ENCODE results near the gene TDRD1. TPM values are rescaled to one million over a fixed set of nuclear protein-coding genes. Genes with fewer than 3 reads are reported as not detected.

TDRD1 gene
- total and polyA plus RNA-seq, 4 donors = 0.01 to 0.17 (median 0.07) TPM

DNA sequence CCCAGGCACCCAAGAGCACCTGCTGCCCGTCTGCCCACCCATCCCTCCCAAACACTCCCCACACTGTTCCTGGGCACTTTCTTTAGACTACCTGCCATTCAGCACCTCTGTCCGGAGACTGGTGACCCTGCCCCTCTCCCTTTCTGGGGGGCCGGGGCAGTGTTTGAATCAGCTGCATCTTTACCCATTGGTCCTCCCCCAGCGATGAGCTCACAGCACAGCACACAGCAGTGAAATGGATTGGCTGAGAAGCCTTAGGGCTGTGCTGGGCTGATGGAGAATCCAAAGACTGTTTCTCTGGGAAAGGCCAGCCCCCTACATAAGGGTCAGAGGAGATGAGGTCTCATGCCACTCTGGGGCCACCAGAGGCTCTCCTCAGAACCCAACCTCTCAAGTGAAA lies 100.1 kb downstream of the TDRD1 start:
- Histone ChIP-seq H3K27ac (ENCODE audit: low read depth in 1 of 2, low read length in 2 of 2) (no peak overlapping the region), H3K27me3 (ENCODE audit: control insufficient read depth in 4 of 4, insufficient read depth in 4 of 4, low read length in 3 of 4) (peaks cover 0 to 4% (median 0%) of the 10 kb centered on the region in 4 donors), H3K4me1 (ENCODE audit: control insufficient read depth in 4 of 4, insufficient read depth in 4 of 4, low read length in 3 of 4) (no peaks in the 10 kb centered on the region), H3K9ac (ENCODE audit: low read depth in 1 of 2, low read length in 2 of 2) (no peak overlapping the region), H3K36me3 (ENCODE audit: control insufficient read depth in 4 of 4, insufficient read depth in 3 of 4, low read depth in 1 of 4, low read length in 3 of 4) (no peaks in the 10 kb centered on the region), H3K4me3 (ENCODE audit: low read depth in 1 of 3, low read length in 3 of 3) (no peak overlapping the region), H3K9me3 (ENCODE audit: control insufficient read depth in 4 of 4, low read length in 3 of 4) (no peaks in the 10 kb centered on the region)
- 83% methylated on average over 4 of the region's 4 CpGs for WGBS
- DNase-seq (ENCODE audit: low spot score) = no peak
- TF ChIP-seq HNF4A (conservative IDR thresholded peaks at IDR 0.05) (no peak), HNF4G (IDR thresholded peaks at IDR 0.05) (no peak), YY1 (IDR thresholded peaks at IDR 0.05) (no peak), JUND (IDR thresholded peaks at IDR 0.05) (no peak), RAD21 (IDR thresholded peaks at IDR 0.05) (no peak), GABPA (IDR thresholded peaks at IDR 0.05 in 1 of 2, conservative IDR thresholded peaks at IDR 0.05 in 1 of 2) (no peak), FOXA2 (IDR thresholded peaks at IDR 0.05) (no peak), TAF1 (conservative IDR thresholded peaks at IDR 0.05) (no peak), EGR1 (IDR thresholded peaks at IDR 0.05; ENCODE audit: low read depth in 2 of 2) (no peak), FOXA1 (IDR thresholded peaks at IDR 0.05) (no peak)
- TF ChIP-seq, protein P1, sequence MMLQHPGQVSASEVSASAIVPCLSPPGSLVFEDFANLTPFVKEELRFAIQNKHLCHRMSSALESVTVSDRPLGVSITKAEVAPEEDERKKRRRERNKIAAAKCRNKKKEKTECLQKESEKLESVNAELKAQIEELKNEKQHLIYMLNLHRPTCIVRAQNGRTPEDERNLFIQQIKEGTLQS (IDR thresholded peaks at IDR 0.05) = no peak
- TF ChIP-seq, protein P2, sequence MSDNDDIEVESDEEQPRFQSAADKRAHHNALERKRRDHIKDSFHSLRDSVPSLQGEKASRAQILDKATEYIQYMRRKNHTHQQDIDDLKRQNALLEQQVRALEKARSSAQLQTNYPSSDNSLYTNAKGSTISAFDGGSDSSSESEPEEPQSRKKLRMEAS (IDR thresholded peaks at IDR 0.05) = no peak

DNA sequence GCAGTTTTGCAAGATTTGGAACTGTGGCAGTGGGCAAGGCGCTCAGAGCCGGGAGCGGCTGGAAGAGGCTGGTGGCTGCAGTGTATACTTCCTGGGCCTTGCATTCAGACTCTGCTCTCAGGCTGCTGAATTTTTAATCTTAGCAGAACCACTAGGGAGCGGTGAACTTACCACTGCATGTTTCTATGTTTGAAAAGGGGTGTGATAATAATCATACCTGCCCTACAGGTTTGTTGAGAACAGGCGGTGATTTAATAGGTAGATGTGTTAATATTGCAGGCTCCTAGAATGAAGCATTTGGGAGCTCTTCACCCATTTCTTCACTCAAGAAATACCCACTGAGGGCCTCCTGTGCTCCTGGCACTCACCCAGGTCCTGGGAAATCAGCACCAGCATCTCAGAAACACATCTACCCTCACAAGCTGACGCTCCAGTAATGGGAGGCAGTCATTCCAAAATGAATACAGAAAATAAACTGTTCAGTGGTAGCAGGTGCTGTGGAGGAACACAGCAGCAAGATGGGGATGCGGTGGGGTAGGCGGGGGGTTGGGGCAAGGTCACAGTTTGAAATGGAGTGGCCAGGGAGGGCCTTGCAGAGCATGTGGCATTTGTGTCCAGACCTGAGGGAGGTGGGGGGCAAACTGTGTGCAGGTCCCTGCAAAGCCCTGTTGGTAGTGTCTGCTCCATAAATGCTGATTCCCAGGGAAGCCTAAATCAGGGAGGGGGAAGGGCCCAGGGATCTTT lies 100.9 kb downstream of the TDRD1 start:
- H3K9ac ChIP-seq (ENCODE audit: low read depth in 1 of 2, low read length in 2 of 2) = no peak overlapping the region
- H3K4me1 ChIP-seq (ENCODE audit: control insufficient read depth in 4 of 4, insufficient read depth in 4 of 4, low read length in 3 of 4) = no peaks in the 10 kb centered on the region
- no peak overlapping the region for H3K27ac ChIP-seq (ENCODE audit: low read depth in 1 of 2, low read length in 2 of 2)
- no peak overlapping the region for H3K4me3 ChIP-seq (ENCODE audit: low read depth in 1 of 3, low read length in 3 of 3)
- TF ChIP-seq, protein P3, sequence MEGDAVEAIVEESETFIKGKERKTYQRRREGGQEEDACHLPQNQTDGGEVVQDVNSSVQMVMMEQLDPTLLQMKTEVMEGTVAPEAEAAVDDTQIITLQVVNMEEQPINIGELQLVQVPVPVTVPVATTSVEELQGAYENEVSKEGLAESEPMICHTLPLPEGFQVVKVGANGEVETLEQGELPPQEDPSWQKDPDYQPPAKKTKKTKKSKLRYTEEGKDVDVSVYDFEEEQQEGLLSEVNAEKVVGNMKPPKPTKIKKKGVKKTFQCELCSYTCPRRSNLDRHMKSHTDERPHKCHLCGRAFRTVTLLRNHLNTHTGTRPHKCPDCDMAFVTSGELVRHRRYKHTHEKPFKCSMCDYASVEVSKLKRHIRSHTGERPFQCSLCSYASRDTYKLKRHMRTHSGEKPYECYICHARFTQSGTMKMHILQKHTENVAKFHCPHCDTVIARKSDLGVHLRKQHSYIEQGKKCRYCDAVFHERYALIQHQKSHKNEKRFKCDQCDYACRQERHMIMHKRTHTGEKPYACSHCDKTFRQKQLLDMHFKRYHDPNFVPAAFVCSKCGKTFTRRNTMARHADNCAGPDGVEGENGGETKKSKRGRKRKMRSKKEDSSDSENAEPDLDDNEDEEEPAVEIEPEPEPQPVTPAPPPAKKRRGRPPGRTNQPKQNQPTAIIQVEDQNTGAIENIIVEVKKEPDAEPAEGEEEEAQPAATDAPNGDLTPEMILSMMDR (IDR thresholded peaks at IDR 0.05; ENCODE audit: low read depth, low read length, missing input control) = no peak
- no peak for TF ChIP-seq EGR1 (IDR thresholded peaks at IDR 0.05; ENCODE audit: low read depth in 2 of 2)
- no peak for TF ChIP-seq HNF4G (IDR thresholded peaks at IDR 0.05)
- no peak for TF ChIP-seq TAF1 (conservative IDR thresholded peaks at IDR 0.05)
- no peak for TF ChIP-seq JUND (IDR thresholded peaks at IDR 0.05)
- TF ChIP-seq GABPA (IDR thresholded peaks at IDR 0.05 in 1 of 2, conservative IDR thresholded peaks at IDR 0.05 in 1 of 2) = no peak
- no peak for TF ChIP-seq FOXA2 (IDR thresholded peaks at IDR 0.05)
- no peak for TF ChIP-seq NR2F2 (IDR thresholded peaks at IDR 0.05)
- TF ChIP-seq YY1 (IDR thresholded peaks at IDR 0.05) = no peak
- TF ChIP-seq FOXA1 (IDR thresholded peaks at IDR 0.05) = no peak
- no peak for TF ChIP-seq RAD21 (IDR thresholded peaks at IDR 0.05)
- TF ChIP-seq RXRA (IDR thresholded peaks at IDR 0.05) = no peak
- no peak for TF ChIP-seq SP1 (IDR thresholded peaks at IDR 0.05)
- no peak for TF ChIP-seq HNF4A (conservative IDR thresholded peaks at IDR 0.05)
- TF ChIP-seq, protein P2 (IDR thresholded peaks at IDR 0.05) = no peak
- TF ChIP-seq, protein P1 (IDR thresholded peaks at IDR 0.05) = no peak
- TF ChIP-seq, protein P4, sequence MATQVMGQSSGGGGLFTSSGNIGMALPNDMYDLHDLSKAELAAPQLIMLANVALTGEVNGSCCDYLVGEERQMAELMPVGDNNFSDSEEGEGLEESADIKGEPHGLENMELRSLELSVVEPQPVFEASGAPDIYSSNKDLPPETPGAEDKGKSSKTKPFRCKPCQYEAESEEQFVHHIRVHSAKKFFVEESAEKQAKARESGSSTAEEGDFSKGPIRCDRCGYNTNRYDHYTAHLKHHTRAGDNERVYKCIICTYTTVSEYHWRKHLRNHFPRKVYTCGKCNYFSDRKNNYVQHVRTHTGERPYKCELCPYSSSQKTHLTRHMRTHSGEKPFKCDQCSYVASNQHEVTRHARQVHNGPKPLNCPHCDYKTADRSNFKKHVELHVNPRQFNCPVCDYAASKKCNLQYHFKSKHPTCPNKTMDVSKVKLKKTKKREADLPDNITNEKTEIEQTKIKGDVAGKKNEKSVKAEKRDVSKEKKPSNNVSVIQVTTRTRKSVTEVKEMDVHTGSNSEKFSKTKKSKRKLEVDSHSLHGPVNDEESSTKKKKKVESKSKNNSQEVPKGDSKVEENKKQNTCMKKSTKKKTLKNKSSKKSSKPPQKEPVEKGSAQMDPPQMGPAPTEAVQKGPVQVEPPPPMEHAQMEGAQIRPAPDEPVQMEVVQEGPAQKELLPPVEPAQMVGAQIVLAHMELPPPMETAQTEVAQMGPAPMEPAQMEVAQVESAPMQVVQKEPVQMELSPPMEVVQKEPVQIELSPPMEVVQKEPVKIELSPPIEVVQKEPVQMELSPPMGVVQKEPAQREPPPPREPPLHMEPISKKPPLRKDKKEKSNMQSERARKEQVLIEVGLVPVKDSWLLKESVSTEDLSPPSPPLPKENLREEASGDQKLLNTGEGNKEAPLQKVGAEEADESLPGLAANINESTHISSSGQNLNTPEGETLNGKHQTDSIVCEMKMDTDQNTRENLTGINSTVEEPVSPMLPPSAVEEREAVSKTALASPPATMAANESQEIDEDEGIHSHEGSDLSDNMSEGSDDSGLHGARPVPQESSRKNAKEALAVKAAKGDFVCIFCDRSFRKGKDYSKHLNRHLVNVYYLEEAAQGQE (IDR thresholded peaks at IDR 0.05) = no peak
- TF ChIP-seq, protein P5, sequence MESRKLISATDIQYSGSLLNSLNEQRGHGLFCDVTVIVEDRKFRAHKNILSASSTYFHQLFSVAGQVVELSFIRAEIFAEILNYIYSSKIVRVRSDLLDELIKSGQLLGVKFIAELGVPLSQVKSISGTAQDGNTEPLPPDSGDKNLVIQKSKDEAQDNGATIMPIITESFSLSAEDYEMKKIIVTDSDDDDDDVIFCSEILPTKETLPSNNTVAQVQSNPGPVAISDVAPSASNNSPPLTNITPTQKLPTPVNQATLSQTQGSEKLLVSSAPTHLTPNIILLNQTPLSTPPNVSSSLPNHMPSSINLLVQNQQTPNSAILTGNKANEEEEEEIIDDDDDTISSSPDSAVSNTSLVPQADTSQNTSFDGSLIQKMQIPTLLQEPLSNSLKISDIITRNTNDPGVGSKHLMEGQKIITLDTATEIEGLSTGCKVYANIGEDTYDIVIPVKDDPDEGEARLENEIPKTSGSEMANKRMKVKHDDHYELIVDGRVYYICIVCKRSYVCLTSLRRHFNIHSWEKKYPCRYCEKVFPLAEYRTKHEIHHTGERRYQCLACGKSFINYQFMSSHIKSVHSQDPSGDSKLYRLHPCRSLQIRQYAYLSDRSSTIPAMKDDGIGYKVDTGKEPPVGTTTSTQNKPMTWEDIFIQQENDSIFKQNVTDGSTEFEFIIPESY (IDR thresholded peaks at IDR 0.05) = no peak
- H3K9me3 ChIP-seq (ENCODE audit: control insufficient read depth in 4 of 4, low read length in 3 of 4) = no peaks in the 10 kb centered on the region
- no peak for DNase-seq (ENCODE audit: low spot score)
- H3K36me3 ChIP-seq (ENCODE audit: control insufficient read depth in 4 of 4, insufficient read depth in 3 of 4, low read depth in 1 of 4, low read length in 3 of 4) = no peaks in the 10 kb centered on the region
- peaks cover 0 to 3% (median 0%) of the 10 kb centered on the region in 4 donors for H3K27me3 ChIP-seq (ENCODE audit: control insufficient read depth in 4 of 4, insufficient read depth in 4 of 4, low read length in 3 of 4)
- 89% methylated on average over 8 of the region's 8 CpGs for WGBS
